Skin of body (tissue), 2 donors: Measurements from ENCODE around the gene VGLL4. TPM values are rescaled to one million over a fixed set of nuclear protein-coding genes. Genes with fewer than 3 reads are reported as not detected.
"Not testable (repeated sequence)": the region's sequence is repeated elsewhere in the genome, so short reads cannot be mapped to it uniquely, and the experiment has no call there.

ENCODE experiments used
- DNase-seq: peaks from one replicate; lab custom pipeline; 2025; lab: John Stamatoyannopoulos, UW
- total RNA-seq: library from RNA; depleted of rRNA; stranded (reverse); fragments of >200 nt; gene quantifications from one replicate; pipeline ENCODE4 v1.2.3, GENCODE V29; 2014

Gene VGLL4, protein sequence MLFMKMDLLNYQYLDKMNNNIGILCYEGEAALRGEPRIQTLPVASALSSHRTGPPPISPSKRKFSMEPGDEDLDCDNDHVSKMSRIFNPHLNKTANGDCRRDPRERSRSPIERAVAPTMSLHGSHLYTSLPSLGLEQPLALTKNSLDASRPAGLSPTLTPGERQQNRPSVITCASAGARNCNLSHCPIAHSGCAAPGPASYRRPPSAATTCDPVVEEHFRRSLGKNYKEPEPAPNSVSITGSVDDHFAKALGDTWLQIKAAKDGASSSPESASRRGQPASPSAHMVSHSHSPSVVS
- total RNA-seq = 63.2 TPM

DNA sequence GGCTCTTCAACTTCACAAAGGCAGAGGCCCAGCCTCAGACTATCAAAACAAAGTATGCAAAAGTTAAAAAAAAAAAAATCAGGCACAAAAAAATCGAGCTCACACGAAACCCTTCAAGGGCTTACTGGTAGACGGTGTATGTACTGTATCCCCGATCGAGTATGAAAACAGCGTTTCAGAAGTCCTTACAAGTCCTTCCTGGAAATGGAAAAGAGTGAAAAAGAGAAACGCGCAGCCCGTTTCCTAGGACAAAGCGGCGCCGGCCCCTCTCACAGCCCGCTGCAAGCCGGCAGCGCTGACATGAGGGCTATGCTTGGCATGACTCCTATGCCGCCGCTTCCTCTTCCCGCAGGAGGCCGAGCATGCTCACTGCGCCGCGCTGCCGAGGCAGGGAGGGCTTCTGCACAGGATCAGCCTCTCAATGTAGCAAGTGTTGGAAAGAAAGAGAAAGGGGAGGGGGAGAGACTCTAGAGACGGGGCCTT is at the start of gene VGLL4:
VGLL4 (minus strand) TSS at position 311 of the 483 bp plus-strand sequence. CDS start 397 bp downstream, outside the sequence.
- peak; percentile 95 for DNase-seq

DNA sequence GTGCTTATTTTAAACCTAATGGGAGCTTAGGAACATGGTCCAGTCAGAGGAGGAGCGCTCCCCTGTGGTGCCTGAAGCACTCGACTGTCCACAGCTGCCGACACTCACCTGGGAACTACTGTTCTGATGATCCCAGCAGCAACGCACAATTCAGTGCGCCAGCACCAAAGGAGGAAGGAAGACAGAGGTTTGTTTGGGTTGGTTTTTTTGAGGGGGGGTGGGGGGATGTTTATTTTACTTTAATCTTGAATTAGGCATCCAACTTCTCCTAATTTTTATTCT is 48.8 kb upstream of the VGLL4 start:
- no peak for DNase-seq

- DNase-seq = peak; percentile 8
These were observed 48.2 kb upstream of the VGLL4 start for GRCh38 chr3:11691767-11692531.

- peak; percentile 58 for DNase-seq
These were observed 47.4 kb upstream of the VGLL4 start for GRCh38 chr3:11690863-11691766.

DNA sequence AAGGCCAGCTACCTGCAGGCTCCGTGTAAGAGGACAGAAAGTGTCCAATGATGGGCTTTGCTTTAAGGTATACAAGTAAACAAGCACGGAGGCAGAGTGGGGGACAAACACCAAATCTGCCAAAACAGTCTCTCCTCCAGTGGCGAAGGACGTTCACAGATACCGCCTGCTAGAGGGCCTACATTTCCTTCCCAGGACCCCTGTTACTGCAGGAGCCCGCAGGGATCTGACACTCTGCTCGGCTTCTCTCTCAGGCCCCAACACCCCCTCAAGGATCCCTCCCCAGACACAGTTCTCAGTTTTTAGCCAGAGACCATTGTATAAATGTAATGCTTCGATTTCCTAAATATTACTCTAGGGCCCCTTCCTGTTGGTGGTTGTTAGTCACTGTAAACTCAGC is 46.0 kb upstream of the VGLL4 start:
- DNase-seq = no peak

- not testable (repeated sequence) for DNase-seq
These were observed 41.3 kb upstream of the VGLL4 start for GRCh38 chr3:11684980-11685379.

DNA sequence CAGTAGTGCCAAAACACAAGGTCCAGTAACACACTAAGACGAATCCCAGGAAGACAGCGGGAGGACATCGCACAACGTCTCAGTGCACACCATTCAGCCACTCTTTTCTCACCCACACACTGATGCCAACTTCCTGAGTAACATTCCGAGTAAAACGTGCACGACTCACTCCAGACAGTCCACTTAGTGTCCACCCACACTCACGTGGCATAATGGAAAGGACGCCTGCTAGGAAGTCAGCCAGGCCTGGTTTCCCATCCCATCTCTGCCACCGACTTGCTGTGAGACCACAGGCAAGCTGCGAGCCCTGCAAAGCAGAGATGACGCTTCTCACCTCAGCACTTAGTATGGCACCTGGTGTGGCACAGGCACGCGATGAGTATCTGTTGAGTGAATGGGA is 36.8 kb upstream of the VGLL4 start:
- DNase-seq = no peak

DNA sequence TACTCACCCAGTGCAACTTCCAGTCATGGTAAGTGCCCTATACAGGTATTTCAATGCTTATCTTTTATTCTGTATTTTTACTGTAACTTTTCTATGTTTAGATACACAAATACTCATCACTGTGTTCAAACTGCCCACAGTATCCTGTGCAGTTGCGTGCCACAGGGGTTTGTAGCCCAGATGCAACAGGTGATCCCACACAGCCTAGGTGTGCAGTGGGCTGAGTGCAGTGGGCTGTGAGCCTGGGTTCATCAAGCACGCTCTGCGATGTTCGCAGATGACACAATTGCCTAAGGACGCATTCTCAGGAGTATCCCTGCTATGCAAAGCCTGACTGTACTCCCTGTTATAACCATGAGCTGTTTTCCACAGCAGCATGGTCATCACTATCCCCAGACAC is 36.2 kb upstream of the VGLL4 start:
- no peak for DNase-seq

GRCh38 chr3:11672363-11672762 is 28.6 kb upstream of the VGLL4 start:
- DNase-seq = no peak

DNA sequence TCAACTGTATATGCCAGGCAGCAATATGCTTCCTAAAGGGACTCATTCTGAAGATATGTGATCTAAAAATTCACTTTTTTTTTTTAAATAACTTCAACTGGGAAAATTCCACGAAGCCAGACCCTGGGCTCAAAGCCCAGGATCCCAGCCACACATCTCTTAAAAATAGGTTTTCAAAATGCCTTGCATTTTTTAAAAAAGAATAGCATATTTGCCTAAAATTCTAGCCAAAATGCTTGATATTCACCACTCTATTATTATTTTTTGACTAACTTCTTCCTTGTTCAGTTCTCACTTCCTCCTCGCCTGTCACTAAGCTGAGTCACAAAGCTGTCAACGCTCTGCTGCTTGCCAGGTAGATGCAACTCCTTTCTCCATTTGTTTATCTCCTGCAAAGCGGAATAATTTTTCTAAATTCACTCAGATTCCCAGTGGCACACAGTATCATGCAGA is 28.0 kb upstream of the VGLL4 start:
- no peak for DNase-seq

DNA sequence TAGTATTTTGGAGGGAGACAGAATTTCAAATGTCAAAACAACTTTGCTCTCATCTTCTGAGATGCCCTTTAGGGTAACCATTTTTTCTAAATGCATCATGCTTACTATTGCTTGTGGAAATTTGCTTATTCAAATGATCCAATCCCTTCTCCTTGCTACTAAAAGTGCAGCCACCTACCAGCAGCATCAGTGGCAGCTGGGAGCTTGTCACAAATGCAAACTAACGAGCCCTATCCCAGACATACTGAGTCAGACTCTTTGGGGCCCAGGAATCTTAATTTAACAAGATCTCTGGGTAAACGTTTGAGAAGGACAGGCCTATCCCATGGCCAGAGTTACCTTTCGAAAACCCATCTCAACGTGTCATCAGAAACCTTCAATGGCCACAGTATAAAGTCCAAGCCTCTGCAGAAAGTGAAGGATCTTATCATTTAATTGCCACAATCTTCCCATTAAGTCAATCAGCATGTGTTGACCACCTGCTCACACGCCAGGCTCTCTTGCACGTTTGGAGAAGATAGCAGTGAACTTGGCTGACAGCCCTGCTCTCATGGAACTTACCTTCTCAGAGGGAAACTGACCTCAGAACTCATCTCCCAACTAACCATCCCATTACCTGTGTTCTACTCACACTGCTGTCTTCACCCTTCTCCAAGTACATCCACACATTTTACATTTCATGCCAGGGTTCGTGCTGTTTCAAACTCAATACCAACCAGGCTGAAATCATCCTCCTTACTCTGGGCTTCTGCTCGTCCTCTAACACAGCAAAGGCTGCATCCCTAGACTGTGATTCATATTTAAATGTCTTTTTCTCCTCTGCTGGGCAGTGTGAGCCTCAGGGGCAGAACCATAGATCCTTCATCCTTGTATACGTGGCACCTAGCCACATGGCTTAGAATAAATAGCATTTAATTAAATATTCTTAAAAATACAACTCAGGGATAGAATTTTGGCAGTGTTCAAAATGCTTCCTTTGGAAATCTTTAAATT is 24.8 kb upstream of the VGLL4 start:
- DNase-seq = no peak

DNA sequence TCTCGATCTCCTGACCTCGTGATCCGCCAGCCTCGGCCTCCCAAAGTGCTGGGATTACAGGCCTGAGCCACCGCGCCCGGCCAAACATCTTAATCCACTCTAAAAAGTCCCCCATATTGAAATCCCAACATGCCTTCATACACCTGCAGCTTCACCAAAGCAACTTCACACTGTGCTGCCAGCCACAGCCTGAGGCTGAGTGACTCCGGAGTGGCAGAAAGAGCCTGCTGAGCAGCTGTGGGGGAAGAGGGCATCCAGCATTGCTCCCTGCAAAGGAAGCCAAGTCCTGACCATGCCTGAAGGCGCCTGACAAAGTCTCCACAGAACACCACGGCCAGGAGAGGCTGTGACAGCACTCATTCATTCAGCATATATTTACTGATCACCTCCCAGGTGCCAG is 21.6 kb upstream of the VGLL4 start:
- no peak for DNase-seq

- DNase-seq = no peak
These were observed 18.8 kb upstream of the VGLL4 start for GRCh38 chr3:11662392-11662990.

GRCh38 chr3:11661827-11662226 is 18.1 kb upstream of the VGLL4 start:
- DNase-seq = peak; percentile 34

GRCh38 chr3:11661052-11661656 is 17.4 kb upstream of the VGLL4 start:
- DNase-seq = no peak

GRCh38 chr3:11660242-11660641 is 16.5 kb upstream of the VGLL4 start:
- DNase-seq = no peak

- DNase-seq = no peak
These were observed 14.5 kb upstream of the VGLL4 start for GRCh38 chr3:11658180-11658579.

- no peak for DNase-seq
These were observed 11.6 kb upstream of the VGLL4 start for GRCh38 chr3:11655196-11655928.

DNA sequence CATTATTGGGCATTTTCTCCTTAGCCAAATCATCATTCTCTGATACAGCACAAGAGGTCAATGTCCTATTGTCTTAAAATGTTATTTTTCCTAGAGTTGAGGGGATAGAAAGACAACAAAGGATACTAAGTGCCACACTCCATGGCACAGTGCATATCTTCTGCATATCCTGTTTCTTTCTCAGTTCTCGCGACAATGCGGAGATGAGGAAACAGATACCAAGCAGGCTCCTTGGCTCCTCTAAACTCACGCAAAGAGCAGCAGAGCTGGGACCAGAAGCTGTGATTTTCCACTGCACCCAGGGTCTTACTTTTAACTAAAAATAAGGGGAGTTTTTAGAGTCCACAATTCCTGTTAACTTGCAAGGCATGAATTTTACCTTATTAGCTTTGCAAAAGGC is 10.5 kb upstream of the VGLL4 start:
- DNase-seq = no peak
